GM12801 (cell line): ENCODE measurements around the gene DIAPH2.

Experiments used
- CTCF ChIP-seq: IDR thresholded peaks from one replicate; pipeline ENCODE4 v1.5.1; 2011; ENCODE audit warnings: control low read depth; ENCODE audit not compliant: insufficient read length; ENCODE audit errors: extremely low read depth

Gene DIAPH2

GRCh38 chrX:97096385-97096784, 411.7 kb downstream of the DIAPH2 start:
- TF ChIP-seq CTCF, result no peak

GRCh38 chrX:97102938-97103337, 418.3 kb downstream of the DIAPH2 start:
- TF ChIP-seq CTCF, result no peak

GRCh38 chrX:97109730-97110129, 425.1 kb downstream of the DIAPH2 start:
- no peak for TF ChIP-seq CTCF

GRCh38 chrX:97117572-97117971, 432.9 kb downstream of the DIAPH2 start:
- TF ChIP-seq CTCF, result no peak

GRCh38 chrX:97119474-97120109, 434.9 kb downstream of the DIAPH2 start:
- no peak for TF ChIP-seq CTCF

GRCh38 chrX:97123001-97123400, 438.4 kb downstream of the DIAPH2 start:
- TF ChIP-seq CTCF, result no peak

GRCh38 chrX:97126020-97126419, 441.4 kb downstream of the DIAPH2 start:
- TF ChIP-seq CTCF, result no peak
